Smooth muscle cell (in vitro differentiated cells): ENCODE results near the gene MYO18A. TPM values are rescaled to one million over a fixed set of nuclear protein-coding genes. Genes with fewer than 3 reads are reported as not detected.

ENCODE experiments used
- polyA plus RNA-seq: library from polyadenylated mRNA; unstranded; fragments of >200 nt; fragmentation: Nextera tagmentation; extraction: Ambion mirVana; gene quantifications from 2 replicates; pipeline ENCODE4 v1.2.1, GENCODE V29; 2016
- total RNA-seq: library from RNA; depleted of rRNA; stranded (reverse); fragments of >200 nt; gene quantifications from 2 replicates; pipeline ENCODE4 v1.2.3, GENCODE V29; 2014

MYO18A gene
- total and polyA plus RNA-seq, 2 experiments from 2014 or later = 18.0 to 22.1 TPM

Other genes starting within 250 kb of the MYO18A start
- 17.8 and 18.9 TPM in 2 replicates for gene PHF12, start 228.9 kb downstream of the MYO18A start, total RNA-seq
- 12.2 and 14.0 TPM in 2 replicates for gene PHF12, start 228.9 kb downstream of the MYO18A start, polyA plus RNA-seq
- gene SEZ6, start 174.4 kb downstream of the MYO18A start, total RNA-seq = not detected in 2 replicates
- 0.64 TPM in 1 of 2 replicates, not detected in the other for gene SEZ6, start 174.4 kb downstream of the MYO18A start, polyA plus RNA-seq
- 0.63 and 0.94 TPM in 2 replicates for gene PIPOX, start 137.3 kb downstream of the MYO18A start, total RNA-seq
- gene PIPOX, start 137.3 kb downstream of the MYO18A start, polyA plus RNA-seq = 1.3 and 1.9 TPM in 2 replicates
- gene CRYBA1, start 66.5 kb upstream of the MYO18A start, total RNA-seq = not detected in 2 replicates
- not detected in 2 replicates for gene CRYBA1, start 66.5 kb upstream of the MYO18A start, polyA plus RNA-seq
- 50.3 and 61.2 TPM in 2 replicates for gene NUFIP2, start 113.8 kb upstream of the MYO18A start, total RNA-seq
- 8.3 and 8.9 TPM in 2 replicates for gene NUFIP2, start 113.8 kb upstream of the MYO18A start, polyA plus RNA-seq
- gene TAOK1, start 210.0 kb upstream of the MYO18A start, total RNA-seq = 58.7 and 76.8 TPM in 2 replicates
- 4.7 and 4.9 TPM in 2 replicates for gene TAOK1, start 210.0 kb upstream of the MYO18A start, polyA plus RNA-seq